K562 (cell line): ENCODE results near the gene GIMAP8. TPM values are rescaled to one million over a fixed set of nuclear protein-coding genes. Genes with fewer than 3 reads are reported as not detected.

ENCODE experiments used
- ATAC-seq: fragments of 200-7000 bp; cut with Tn5 transposase; 3 replicates; pipeline ENCODE4 v1.9.1; 2020; ENCODE audit warnings: moderate library complexity
- BruUV-seq: library from RNA; stranded (reverse); fragments of 400-500 nt; replicated peaks from 2 replicates; lab custom pipeline; 2021; lab: Mats Ljungman, UMichigan
- CTCF ChIA-PET: fragments of 300-600 bp; formaldehyde crosslinking; extraction: SDS; loops from one replicate; lab custom pipeline; 2021; ENCODE audit warnings: low intra/inter-chr PET ratio; lab: Yijun Ruan, JAX
- POLR2A ChIA-PET: fragments of 300-600, 350-650 bp; sonication (Branson Sonifier 250); formaldehyde crosslinking; extraction: SDS; loops from one replicate; lab custom pipeline; 2021; ENCODE audit warnings: antibody characterized with exemption, inconsistent platforms; lab: Yijun Ruan, JAX
- DNase-seq, 4 experiments: peaks; one replicate each; pipeline versions ENCODE4 v3.0.0 to v3.0.0-alpha.2; 2011 to 2018; ENCODE audit warnings: low spot score in 3 of 4, mixed read lengths in 3 of 4; ENCODE audit errors: extremely low read depth in 1 of 4
- FAIRE-seq: peaks from 2 replicates; lab custom pipeline; 2011; peaks lifted over from hg19 to GRCh38; lab: Jason Lieb, UNC
- H2AFZ ChIP-seq: 2 replicates; pipeline ENCODE4 v1.6.0; 2011; ENCODE audit warnings: low read depth, low read length, control low read depth, inconsistent platforms
- H3K27ac ChIP-seq: fragments of 200-600 bp; 3 replicates; pipeline ENCODE4 v1.8.0; 2011; ENCODE audit warnings: low read depth, mild to moderate bottlenecking, control low read depth, inconsistent platforms, low read length, moderate library complexity, mixed read lengths; ENCODE audit errors: extremely low read depth
- H3K27me3 ChIP-seq, 2 experiments: fragments of 300-600 bp in 1 of 2; 2 replicates in 1 of 2; 3 replicates in 1 of 2; pipeline versions ENCODE4 v1.6.0 to v1.8.0; 2011; ENCODE audit warnings: inconsistent platforms in 2 of 2, low read length in 2 of 2, mild to moderate bottlenecking in 1 of 2, mixed read lengths in 1 of 2, moderate library complexity in 1 of 2; ENCODE audit not compliant: control insufficient read depth in 2 of 2, insufficient read depth in 2 of 2
- H3K36me3 ChIP-seq: fragments of 300-600 bp; 3 replicates; pipeline ENCODE4 v1.8.0; 2011; ENCODE audit warnings: mild to moderate bottlenecking, low read length, inconsistent platforms; ENCODE audit not compliant: control insufficient read depth, insufficient read depth
- H3K4me1 ChIP-seq, 2 experiments: fragments of 200-600 bp in 1 of 2; replicated peaks in 1 of 2; 2 replicates in 1 of 2; 3 replicates in 1 of 2; pipeline versions ENCODE4 v1.5.1 to v1.8.0; 2011; ENCODE audit warnings: inconsistent platforms in 2 of 2, low read length in 2 of 2, mild to moderate bottlenecking in 1 of 2, mixed read lengths in 1 of 2, moderate library complexity in 1 of 2; ENCODE audit not compliant: control insufficient read depth in 2 of 2, insufficient read depth in 2 of 2
- H3K4me2 ChIP-seq: 2 replicates; pipeline ENCODE4 v1.6.1; 2011; ENCODE audit warnings: low read length, control low read depth, inconsistent platforms, mixed read lengths; ENCODE audit not compliant: insufficient read depth
- H3K4me3 ChIP-seq: fragments of 200-600 bp; sonication (generic), shearing (Covaris generic); 2 replicates; pipeline ENCODE4 v1.5.1; 2016; ENCODE audit warnings: control low read depth, inconsistent platforms
- H3K79me2 ChIP-seq: fragments of 200-600 bp; 3 replicates; pipeline ENCODE4 v1.8.0; 2011; ENCODE audit warnings: low read length, inconsistent platforms; ENCODE audit not compliant: control insufficient read depth, insufficient read depth
- H3K9ac ChIP-seq, 2 experiments: 2 replicates each; pipeline versions ENCODE4 v1.6.0 to v1.6.1; 2011; ENCODE audit warnings: low read depth in 2 of 2, low read length in 2 of 2, control low read depth in 1 of 2, inconsistent platforms in 1 of 2, mild to moderate bottlenecking in 1 of 2, mixed read lengths in 1 of 2; ENCODE audit not compliant: insufficient read depth in 1 of 2
- H3K9me1 ChIP-seq: one replicate; pipeline ENCODE4 v1.6.0; 2011; ENCODE audit warnings: inconsistent platforms, mild to moderate bottlenecking, low read length, moderate library complexity; ENCODE audit not compliant: control insufficient read depth, insufficient read depth
- H3K9me3 ChIP-seq: replicated peaks from 2 replicates; pipeline ENCODE4 v1.5.1; 2011; ENCODE audit warnings: low read depth, low read length, inconsistent platforms; ENCODE audit not compliant: control insufficient read depth, insufficient read depth
- H4K20me1 ChIP-seq: replicated peaks from 2 replicates; pipeline ENCODE4 v1.6.1; 2011; ENCODE audit warnings: low read length, inconsistent platforms, mixed read lengths; ENCODE audit not compliant: control insufficient read depth, insufficient read depth
- BRCA1 ChIP-seq, 2 experiments: fragments of 450-650 bp in 1 of 2; sonication (generic) in 1 of 2; formaldehyde crosslinking in 1 of 2; IDR thresholded peaks; 2 replicates each; pipeline versions ENCODE4 v1.5.0 to v1.6.1; 2017 to 2020; ENCODE audit warnings: mild to moderate bottlenecking in 1 of 2, missing genetic modification reagents in 1 of 2
- BRD4 ChIP-seq: fragments of 200-600 bp; sonication (generic); IDR thresholded peaks from 2 replicates; pipeline ENCODE4 v1.6.1; 2017; ENCODE audit warnings: inconsistent platforms
- ELF2 ChIP-seq: fragments of 250-450 bp; sonication (Bioruptor Pico); IDR thresholded peaks from 2 replicates; pipeline ENCODE4 v1.5.0; 2021; ENCODE audit warnings: mild to moderate bottlenecking
- ELK3 ChIP-seq: fragments of 450-650 bp; formaldehyde crosslinking; IDR thresholded peaks from 2 replicates; pipeline ENCODE4 v1.4.0; 2020; ENCODE audit warnings: mild to moderate bottlenecking
- MGA ChIP-seq: fragments of 450-650 bp; IDR thresholded peaks from 2 replicates; pipeline ENCODE4 v1.6.1; 2016; ENCODE audit warnings: mild to moderate bottlenecking, moderate library complexity
- TCF7 ChIP-seq: sonication (generic); IDR thresholded peaks from 2 replicates; pipeline ENCODE4 v1.6.1; 2016; ENCODE audit warnings: antibody characterized with exemption, borderline replicate concordance
- in situ Hi-C: fragments of 300-500 bp; cut with MboI; formaldehyde crosslinking; loops from 4 replicates; pipeline ENCODE4 v1.15.0; 2018; ENCODE audit warnings: inconsistent platforms, mixed read lengths
- intact Hi-C: fragments of 100-400 bp; cut with micrococcal nuclease; formaldehyde crosslinking; loops from 2 replicates; pipeline ENCODE4 v1.14.2; 2022
- polyA plus RNA-seq, 8 experiments: library from polyadenylated mRNA; depleted of rRNA in 4 of 8; stranded (reverse) in 5 of 8; unstranded in 3 of 8; fragments of >200 nt; fragmentation: Nextera tagmentation in 2 of 8; fragmentation: Illumina TruSeq in 1 of 8; extraction: Ambion mirVana in 2 of 8; extraction: Trizol in 1 of 8; gene quantifications; 2 replicates each; pipeline versions ENCODE4 v1.2.1 to v1.2.3, GENCODE V29; 2011 to 2014; ENCODE audit warnings: inconsistent platforms in 1 of 8, missing spikeins in 1 of 8
- total RNA-seq, 7 experiments: library from RNA; depleted of rRNA in 6 of 7; stranded (reverse); fragments of >200 nt in 6 of 7; fragmentation: Illumina TruSeq in 2 of 7; extraction: Trizol in 2 of 7; gene quantifications; 2 replicates each; pipeline versions ENCODE4 v1.2.1 to v1.2.3, GENCODE V29; 2011 to 2021; ENCODE audit warnings: low replicate concordance in 1 of 7

The GIMAP8 gene
- total and polyA plus RNA-seq, 9 of the 15 experiments (the other 6 are each of a cell fraction or from before 2014, with no cell fraction given) = not detected

GRCh38 chr7:150502519-150502918 lies 52.1 kb downstream of the GIMAP8 start:
- Histone ChIP-seq H3K9me1 (no peaks in the 10 kb centered on the region), H3K36me3 (no peaks in the 10 kb centered on the region), H3K27me3 (peaks cover 2 to 9% of the 10 kb centered on the region in 2 experiments; a peak in 1 of 5 replicates), H3K27ac (no peak overlapping the region), H2AFZ (no peak overlapping the region), H3K4me1 (no peaks in the 10 kb centered on the region), H3K4me2 (no peak overlapping the region), H3K79me2 (no peaks in the 10 kb centered on the region), H3K4me3 (no peak overlapping the region), H3K9ac (no peak overlapping the region), H3K9me3 (no peaks in the 10 kb centered on the region), H4K20me1 (no peaks in the 10 kb centered on the region)
- POLR2A ChIA-PET = no interaction called here
- intact Hi-C loops = no loop called here
- FAIRE-seq (no peak), DNase-seq (no peak), ATAC-seq (no peak)
- CTCF ChIA-PET = no interaction called here
- no TSS peak for BruUV-seq
- in situ Hi-C loops = no loop called here
- TF ChIP-seq TCF7 (no peak), ELF2 (CRISPR knock-in tag) (no peak), BRCA1 (IDR thresholded peaks at IDR 0.05) (no peak), BRCA1 (CRISPR knock-in tag; IDR thresholded peaks at IDR 0.05) (no peak), MGA (no peak), ELK3 (CRISPR knock-in tag) (no peak), BRD4 (no peak)
